Activated CD8-positive, alpha-beta memory T cell treated with anti-CD3 and anti-CD28 coated beads for 1 hour (primary cell): ENCODE data around the gene SERINC4.

Source experiments
- DNase-seq, 2 donors: peaks; one replicate each; pipeline ENCODE4 v3.0.0-alpha.2; 2020; ENCODE audit warnings: low read depth in 1 of 2; ENCODE audit errors: extremely low read depth in 1 of 2

The SERINC4 gene

DNA sequence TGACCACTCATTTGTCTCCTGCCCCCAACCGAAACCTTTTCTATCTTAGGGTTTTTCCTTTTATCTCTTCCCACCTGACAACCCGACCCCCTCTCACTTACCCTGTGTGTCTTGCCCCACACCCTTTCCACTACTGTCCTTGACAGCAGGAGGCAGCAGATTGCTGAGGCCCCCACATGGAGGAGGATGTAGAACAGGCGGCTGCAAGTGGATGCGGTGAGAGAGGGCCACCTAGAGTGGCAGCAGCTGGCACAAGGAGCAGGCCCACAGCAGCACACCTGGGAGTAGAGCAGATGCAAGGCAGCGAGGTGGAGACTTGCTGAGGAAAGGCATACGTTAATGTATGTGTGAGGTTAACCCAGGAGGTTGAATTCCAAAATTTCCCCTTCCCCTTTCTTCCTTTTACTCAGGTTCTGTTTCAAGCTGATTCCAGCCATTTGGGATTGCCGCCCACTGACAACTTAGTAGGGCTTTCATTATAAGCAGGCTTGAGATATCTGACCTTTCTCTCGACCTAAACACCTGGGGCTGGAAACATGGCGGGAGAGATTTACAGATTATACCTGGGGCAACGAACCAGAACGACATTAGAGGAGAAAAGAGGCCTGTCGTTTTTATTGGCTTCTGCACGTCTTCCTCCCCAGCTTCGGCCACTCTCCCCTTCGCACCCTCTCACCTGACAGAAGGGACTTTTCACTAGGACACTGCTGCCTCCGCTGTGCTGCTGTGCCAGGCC lies 643 bp downstream of the SERINC4 start:
- no peak for DNase-seq

- no peak for DNase-seq
These were observed 3.5 kb downstream of the SERINC4 start for GRCh38 chr15:43796566-43796965.

GRCh38 chr15:43795997-43796396 lies 4.0 kb downstream of the SERINC4 start:
- no peak for DNase-seq

DNA sequence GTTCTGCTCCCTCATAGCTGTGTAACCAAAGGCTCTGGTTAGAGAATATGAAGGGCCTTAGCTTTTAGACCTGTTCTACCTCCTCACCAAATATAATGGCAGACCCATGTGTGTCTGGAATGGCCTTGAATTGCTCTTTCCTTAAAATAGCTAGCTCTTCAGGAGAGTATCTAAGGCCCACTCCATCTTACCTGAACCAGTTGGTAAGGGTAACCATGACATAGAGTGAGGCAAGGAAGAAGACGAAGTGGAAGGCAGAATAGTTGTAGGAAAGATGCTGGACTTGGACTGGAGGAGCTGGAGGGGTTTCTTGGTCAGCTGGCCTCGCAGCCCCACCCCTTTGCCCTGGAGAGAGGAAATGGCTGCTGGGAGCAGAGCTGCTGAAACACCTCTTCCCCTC lies 4.8 kb downstream of the SERINC4 start:
- no peak for DNase-seq

GRCh38 chr15:43794269-43795037 lies 5.6 kb downstream of the SERINC4 start:
- no peak for DNase-seq

- DNase-seq: no peak
These were observed 6.4 kb downstream of the SERINC4 start for GRCh38 chr15:43793647-43794046.

- DNase-seq: no peak
These were observed 7.1 kb downstream of the SERINC4 start for GRCh38 chr15:43792761-43793476.

DNA sequence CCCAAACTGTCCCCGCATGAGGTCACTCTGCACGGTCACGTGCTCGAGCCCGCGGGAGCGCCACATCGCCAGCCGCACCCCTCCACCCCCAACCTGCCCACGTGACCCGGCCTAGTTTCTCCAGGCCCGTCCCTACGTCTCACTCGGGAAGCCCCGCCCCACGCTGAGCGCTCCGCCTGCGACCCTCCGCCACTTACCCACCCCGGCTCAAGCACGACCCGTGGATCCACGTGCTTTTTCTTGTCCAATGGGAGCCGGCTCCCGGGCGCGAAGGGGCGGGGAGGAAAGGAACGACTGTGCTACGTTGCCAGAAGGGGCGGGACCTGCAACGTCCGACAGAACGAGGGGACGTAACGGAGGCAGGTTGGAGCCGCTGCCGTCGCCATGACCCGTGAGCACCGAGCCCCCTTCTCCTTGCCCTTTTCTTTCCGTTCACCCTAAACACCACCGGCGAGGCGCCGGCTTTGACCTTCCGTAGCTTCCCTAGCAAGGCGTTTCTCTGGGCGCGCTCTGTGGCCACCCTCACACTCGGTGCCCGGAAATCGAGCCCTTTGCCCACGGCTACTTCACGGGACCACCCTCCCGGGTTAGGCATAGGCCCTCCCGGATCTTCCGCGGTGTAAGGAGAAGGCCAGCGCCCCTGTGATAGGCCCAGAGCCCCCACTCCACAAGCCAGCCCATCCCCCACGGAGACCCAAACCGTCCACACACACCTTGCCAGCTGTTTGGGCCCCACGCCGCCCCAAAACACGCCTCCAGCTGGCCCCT lies 7.8 kb downstream of the SERINC4 start, which contains the start of gene SERF2:
TSS of gene SERF2 (plus strand) at position 328 of the 768 bp plus-strand sequence. CDS start at position 385, 57 bp downstream.
- DNase-seq: peak; percentile 97 to 99

DNA sequence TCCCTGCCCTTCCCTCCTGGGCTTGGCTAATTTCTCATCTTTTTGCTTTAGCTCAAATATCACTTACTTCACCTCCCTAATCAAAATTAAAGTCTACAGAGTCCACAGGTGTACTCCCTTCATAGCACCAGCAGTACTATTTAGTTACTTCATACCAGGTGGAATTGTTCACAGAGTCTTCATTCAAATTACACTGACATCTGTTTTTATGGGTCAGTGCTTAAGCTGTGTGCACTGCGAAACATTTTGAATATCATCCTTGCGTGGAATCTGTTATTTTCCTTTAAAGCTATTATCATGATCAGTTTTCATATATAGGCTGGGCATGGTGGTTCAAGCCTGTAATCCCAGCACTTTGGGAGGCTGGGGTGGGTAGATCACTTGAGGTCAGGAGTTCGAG lies 10.6 kb downstream of the SERINC4 start:
- DNase-seq: no peak

GRCh38 chr15:43779016-43779415 lies 21.0 kb downstream of the SERINC4 start:
- DNase-seq: no peak

- peak; percentile 58 to 67 for DNase-seq
These were observed 22.6 kb downstream of the SERINC4 start for GRCh38 chr15:43777267-43777914.

- DNase-seq: peak; percentile 34 to 71
These were observed 23.2 kb downstream of the SERINC4 start, which contains the start of gene ELL3 for GRCh38 chr15:43776718-43777266. Gene ELL3, minus strand, starts transcription at chr15:43776966. Its CDS starts 65 bp downstream, at chr15:43776901.

GRCh38 chr15:43776101-43776717 lies 23.8 kb downstream of the SERINC4 start:
- DNase-seq: no peak

DNA sequence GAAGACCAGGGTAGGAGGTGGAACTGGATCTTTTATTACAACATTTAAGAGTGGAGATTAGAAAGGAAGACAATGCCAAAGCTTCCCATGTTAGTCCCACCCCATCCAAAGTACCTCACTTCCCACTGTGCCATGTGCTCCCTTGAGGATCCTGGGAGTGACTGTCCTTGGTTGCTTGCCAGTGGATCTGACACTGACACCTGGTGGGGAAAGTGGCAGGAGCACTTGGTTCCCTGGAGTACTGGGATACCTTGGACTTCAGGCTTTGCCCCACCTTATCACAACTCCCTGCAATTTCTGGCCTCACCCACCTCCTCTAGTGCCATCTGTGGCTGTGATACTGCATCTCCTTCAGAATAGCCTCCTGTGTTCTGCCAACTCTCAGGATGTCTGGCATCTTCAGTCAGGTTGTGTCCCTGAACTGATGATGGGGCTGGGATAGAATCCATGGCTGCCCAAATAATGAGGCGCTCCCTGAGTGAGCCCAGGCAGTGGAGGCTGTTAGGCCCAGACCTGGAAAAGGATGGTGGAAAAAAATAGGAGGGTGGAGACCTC lies 24.5 kb downstream of the SERINC4 start:
- DNase-seq: no peak

DNA sequence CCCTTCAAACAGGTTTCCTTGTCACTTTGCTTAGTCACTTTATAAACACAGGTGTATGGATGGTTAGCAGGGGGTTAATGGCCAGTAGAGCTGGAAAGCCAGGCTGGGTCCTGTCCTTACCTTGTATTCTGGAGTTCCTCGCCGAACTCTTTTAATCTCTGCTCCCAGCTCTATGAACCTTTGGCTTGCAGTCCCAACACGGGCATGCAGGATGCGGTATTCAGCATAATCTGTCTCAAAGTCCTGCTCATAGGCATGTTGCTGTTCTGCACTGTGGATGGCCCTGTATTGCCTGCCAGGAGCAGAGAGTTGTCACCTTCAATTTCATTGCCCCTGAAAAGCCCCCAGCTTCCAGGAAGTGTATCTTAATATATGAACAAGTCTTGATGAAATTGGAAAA lies 26.0 kb downstream of the SERINC4 start:
- DNase-seq: no peak

- no peak for DNase-seq
These were observed 27.4 kb downstream of the SERINC4 start for GRCh38 chr15:43772624-43773023.

- DNase-seq: no peak
These were observed 28.2 kb downstream of the SERINC4 start for GRCh38 chr15:43771816-43772215.

DNA sequence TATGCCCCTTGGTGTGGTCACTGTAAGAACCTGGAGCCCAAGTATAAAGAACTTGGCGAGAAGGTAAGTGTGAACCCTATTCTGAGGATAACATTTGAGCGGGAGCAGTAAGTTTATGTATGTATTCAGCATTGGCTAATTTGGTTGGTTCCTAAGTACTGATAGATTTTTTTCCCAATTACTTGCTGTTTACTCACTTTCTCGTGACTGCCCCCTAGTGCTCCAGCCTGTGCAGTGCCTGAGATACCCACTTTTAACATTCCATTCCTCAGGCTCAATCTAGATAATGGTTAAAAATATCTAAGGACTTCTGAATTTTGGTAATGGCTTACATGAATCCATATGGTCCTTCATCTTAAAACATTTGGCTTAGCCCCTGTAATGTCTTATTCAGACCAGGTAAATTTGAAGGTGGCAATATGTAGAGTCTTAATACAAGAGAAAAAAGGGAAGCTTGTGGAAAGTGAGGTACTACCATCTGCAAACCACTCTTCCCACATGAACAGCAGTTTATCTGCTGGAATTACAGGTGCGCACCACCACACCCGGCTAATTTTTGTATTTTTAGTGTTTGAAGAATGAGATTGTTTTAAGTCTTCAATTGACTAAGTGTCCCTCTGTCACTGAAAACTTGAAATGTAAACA lies 30.3 kb downstream of the SERINC4 start:
- peak in 1 of 2 donors; percentile 46 for DNase-seq
